Measurements from ENCODE around the gene TRAF1. TPM values are rescaled to one million over a fixed set of nuclear protein-coding genes. Genes with fewer than 3 reads are reported as not detected.

The TRAF1 gene
- total RNA-seq, 1 experiment from 2014 or later: 1.4 TPM

DNA sequence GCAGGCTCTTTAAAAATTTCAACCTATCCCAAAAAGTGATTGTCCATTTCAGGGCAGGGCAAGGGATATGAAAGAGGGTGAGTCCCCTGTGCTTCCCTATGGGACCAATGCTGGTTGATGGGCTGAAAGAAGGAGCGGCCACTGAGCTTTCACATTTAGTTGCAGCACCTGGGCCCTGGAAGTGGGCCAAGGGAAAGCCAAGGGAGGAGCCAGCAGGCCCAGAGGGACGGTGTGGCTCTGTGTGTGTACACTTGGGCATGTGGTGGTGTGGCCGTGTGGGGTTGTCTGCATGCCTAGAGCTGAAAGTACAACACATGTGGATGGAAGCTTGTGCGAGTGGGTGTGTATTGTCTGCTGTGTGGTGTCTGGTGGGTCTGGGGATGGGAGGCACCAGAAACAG, 69.9 kb downstream of the TRAF1 start:
- H3K9ac ChIP-seq (ENCODE audit: extremely low read depth, insufficient read length, low read length): no peak overlapping the region
- H3K9me3 ChIP-seq (ENCODE audit: control insufficient read depth, low read depth, low read length): no peaks in the 10 kb centered on the region
- no peaks in the 10 kb centered on the region for H3K23me2 ChIP-seq (ENCODE audit: insufficient read length, low read depth, low read length, poor library complexity, severe bottlenecking)
- H4K91ac ChIP-seq (ENCODE audit: insufficient read length, low read depth, low read length): no peak overlapping the region
- no peak overlapping the region for H3K18ac ChIP-seq (ENCODE audit: insufficient read length, low read depth, low read length)
- no peak overlapping the region for H4K5ac ChIP-seq (ENCODE audit: insufficient read length, low read depth, low read length)
- WGBS (ENCODE audit: extremely low coverage, insufficient read length, low lambda C conversion rate): no CpG with 5 or more reads among the region's 4 CpGs
- TF ChIP-seq, protein P1, sequence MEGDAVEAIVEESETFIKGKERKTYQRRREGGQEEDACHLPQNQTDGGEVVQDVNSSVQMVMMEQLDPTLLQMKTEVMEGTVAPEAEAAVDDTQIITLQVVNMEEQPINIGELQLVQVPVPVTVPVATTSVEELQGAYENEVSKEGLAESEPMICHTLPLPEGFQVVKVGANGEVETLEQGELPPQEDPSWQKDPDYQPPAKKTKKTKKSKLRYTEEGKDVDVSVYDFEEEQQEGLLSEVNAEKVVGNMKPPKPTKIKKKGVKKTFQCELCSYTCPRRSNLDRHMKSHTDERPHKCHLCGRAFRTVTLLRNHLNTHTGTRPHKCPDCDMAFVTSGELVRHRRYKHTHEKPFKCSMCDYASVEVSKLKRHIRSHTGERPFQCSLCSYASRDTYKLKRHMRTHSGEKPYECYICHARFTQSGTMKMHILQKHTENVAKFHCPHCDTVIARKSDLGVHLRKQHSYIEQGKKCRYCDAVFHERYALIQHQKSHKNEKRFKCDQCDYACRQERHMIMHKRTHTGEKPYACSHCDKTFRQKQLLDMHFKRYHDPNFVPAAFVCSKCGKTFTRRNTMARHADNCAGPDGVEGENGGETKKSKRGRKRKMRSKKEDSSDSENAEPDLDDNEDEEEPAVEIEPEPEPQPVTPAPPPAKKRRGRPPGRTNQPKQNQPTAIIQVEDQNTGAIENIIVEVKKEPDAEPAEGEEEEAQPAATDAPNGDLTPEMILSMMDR (conservative IDR thresholded peaks at IDR 0.05): no peak
- Mint-ChIP-seq H3K4me3 (no peak overlapping the region), H3K36me3 (ENCODE audit: insufficient read depth in 1 of 3, low read depth in 3 of 3) (peaks cover 0 to 45% (median 25%) of the 10 kb centered on the region in 3 experiments; a peak in 4 of 7 replicates), H3K4me1 (peaks cover 15 to 17% of the 10 kb centered on the region in 2 experiments), H3K27ac (no peak overlapping the region; a peak in 1 of 7 replicates), H3K9me3 (no peaks in the 10 kb centered on the region), H3K27me3 (ENCODE audit: low read depth) (no peaks in the 10 kb centered on the region)
- peaks cover 6% of the 10 kb centered on the region; the same call in 1 of the 2 replicates for H3K4me1 ChIP-seq (ENCODE audit: insufficient read depth, low read length)
- no peaks in the 10 kb centered on the region for H3K79me1 ChIP-seq (ENCODE audit: insufficient read depth, low read depth, low read length, poor library complexity, severe bottlenecking)
- H2AFZ ChIP-seq (ENCODE audit: low read length): no peak overlapping the region
- H2BK15ac ChIP-seq (ENCODE audit: low read depth, low read length): no peak overlapping the region
- no peak overlapping the region for H2AK5ac ChIP-seq (ENCODE audit: insufficient read length, low read length)
- H2BK120ac ChIP-seq (ENCODE audit: low read depth, low read length, poor library complexity, severe bottlenecking): no peak overlapping the region
- H3T11ph ChIP-seq (ENCODE audit: low read length): no peak overlapping the region
- H4K8ac ChIP-seq (replicated peaks; ENCODE audit: insufficient read length, low read depth, low read length): no peak overlapping the region
- H3K4ac ChIP-seq (ENCODE audit: low read depth, low read length): no peak overlapping the region
- no peak overlapping the region for H3K14ac ChIP-seq (ENCODE audit: insufficient read depth, low read length)
- H3K4me2 ChIP-seq (ENCODE audit: insufficient read depth, insufficient read length, low read length): no peak overlapping the region
- H2BK12ac ChIP-seq (ENCODE audit: insufficient read length, low read depth, low read length): no peak overlapping the region
- no peak overlapping the region for H3K27ac ChIP-seq (ENCODE audit: insufficient read length, low read depth, low read length)
- H3K23ac ChIP-seq (ENCODE audit: insufficient read length, low read depth, low read length): no peak overlapping the region
- no peaks in the 10 kb centered on the region for H3K79me2 ChIP-seq (ENCODE audit: insufficient read depth, low read length)
- no peaks in the 10 kb centered on the region for H3K27me3 ChIP-seq (ENCODE audit: insufficient read depth, low read length)
- H2BK5ac ChIP-seq (ENCODE audit: insufficient read length, low read length): no peak overlapping the region
- no peak overlapping the region for H2BK20ac ChIP-seq (ENCODE audit: low read depth, low read length, poor library complexity, severe bottlenecking)
- H4K20me1 ChIP-seq (ENCODE audit: control insufficient read depth, insufficient read depth, insufficient read length): no peaks in the 10 kb centered on the region
- no peak overlapping the region for H3K56ac ChIP-seq (ENCODE audit: insufficient read length, low read depth, low read length)
- DNase-seq: no peak
